ENCODE data around the gene TCP11. TPM values are rescaled to one million over a fixed set of nuclear protein-coding genes. Genes with fewer than 3 reads are reported as not detected.
"Not testable (repeated sequence)": the region's sequence is repeated elsewhere in the genome, so short reads cannot be mapped to it uniquely, and the experiment has no call there.

TCP11 gene
- total and polyA plus RNA-seq, 2 experiments from 2014 or later, result 0.27 to 0.54 TPM

GRCh38 chr6:35140639-35141006 is 516 bp downstream of the TCP11 start:
- no peak for DNase-seq (ENCODE audit: low read depth in 1 of 2, low spot score in 1 of 2)
- Histone ChIP-seq H3K9me3 (ENCODE audit: low read depth) (no peaks in the 10 kb centered on the region), H3K4me3 (no peak overlapping the region), H3K4me1 (ENCODE audit: low read depth) (no peaks in the 10 kb centered on the region), H3K27ac (no peak overlapping the region), H3K27me3 (no peaks in the 10 kb centered on the region), H3K36me3 (no peaks in the 10 kb centered on the region)
- no peak for TF ChIP-seq CTCF (IDR thresholded peaks at IDR 0.05; ENCODE audit: low read depth, low read length)

- Histone ChIP-seq H3K4me3 (no peak overlapping the region), H3K36me3 (no peaks in the 10 kb centered on the region), H3K9me3 (ENCODE audit: low read depth) (no peaks in the 10 kb centered on the region), H3K4me1 (ENCODE audit: low read depth) (no peaks in the 10 kb centered on the region), H3K27me3 (no peaks in the 10 kb centered on the region), H3K27ac (no peak overlapping the region)
- TF ChIP-seq CTCF (IDR thresholded peaks at IDR 0.05; ENCODE audit: low read depth, low read length), result peak; percentile 76
- peak; percentile 73 to 88 for DNase-seq (ENCODE audit: low read depth in 1 of 2, low spot score in 1 of 2)
These were observed 1.1 kb downstream of the TCP11 start for GRCh38 chr6:35139924-35140638.

- Histone ChIP-seq H3K36me3 (no peaks in the 10 kb centered on the region), H3K27ac (no peak overlapping the region), H3K4me3 (no peak overlapping the region), H3K27me3 (no peaks in the 10 kb centered on the region), H3K9me3 (ENCODE audit: low read depth) (no peaks in the 10 kb centered on the region), H3K4me1 (ENCODE audit: low read depth) (no peaks in the 10 kb centered on the region)
- DNase-seq (ENCODE audit: low read depth in 1 of 2, low spot score in 1 of 2), result no peak
- no peak for TF ChIP-seq CTCF (IDR thresholded peaks at IDR 0.05; ENCODE audit: low read depth, low read length)
These were observed 1.7 kb downstream of the TCP11 start for GRCh38 chr6:35139470-35139869.

GRCh38 chr6:35138191-35138590 is 2.9 kb downstream of the TCP11 start:
- H3K4me3 ChIP-seq; H3K27ac ChIP-seq; H3K36me3 ChIP-seq; H3K9me3 ChIP-seq (ENCODE audit: low read depth); H3K27me3 ChIP-seq; H3K4me1 ChIP-seq (ENCODE audit: low read depth); DNase-seq (ENCODE audit: low read depth in 1 of 2, low spot score in 1 of 2): not testable (repeated sequence)

- H3K4me1 ChIP-seq (ENCODE audit: low read depth), result no peaks in the 10 kb centered on the region
- H3K27ac ChIP-seq, result no peak overlapping the region
- H3K27me3 ChIP-seq, result no peaks in the 10 kb centered on the region
- H3K4me3 ChIP-seq, result no peak overlapping the region
- no peak for DNase-seq (ENCODE audit: low read depth in 1 of 2, low spot score in 1 of 2)
- no peaks in the 10 kb centered on the region for H3K9me3 ChIP-seq (ENCODE audit: low read depth)
- no peak for TF ChIP-seq CTCF (IDR thresholded peaks at IDR 0.05; ENCODE audit: low read depth, low read length)
- H3K36me3 ChIP-seq, result no peaks in the 10 kb centered on the region
These were observed 5.0 kb downstream of the TCP11 start for GRCh38 chr6:35136185-35136584.

GRCh38 chr6:35128496-35128895 is 12.6 kb downstream of the TCP11 start:
- DNase-seq (ENCODE audit: low read depth in 1 of 2, low spot score in 1 of 2), result no peak
- Histone ChIP-seq H3K27ac (no peak overlapping the region), H3K4me3 (no peak overlapping the region), H3K36me3 (no peaks in the 10 kb centered on the region), H3K4me1 (ENCODE audit: low read depth) (no peaks in the 10 kb centered on the region), H3K9me3 (ENCODE audit: low read depth) (no peaks in the 10 kb centered on the region), H3K27me3 (peaks cover 16% of the 10 kb centered on the region)
- no peak for TF ChIP-seq CTCF (IDR thresholded peaks at IDR 0.05; ENCODE audit: low read depth, low read length)

Data from cardiac muscle cell (in vitro differentiated cells and primary cell).